Keratinocyte (primary cell): Measurements from ENCODE around the gene HDAC5. TPM values are rescaled to one million over a fixed set of nuclear protein-coding genes. Genes with fewer than 3 reads are reported as not detected.

Experiments
- DNase-seq: peaks from one replicate; pipeline ENCODE4 v3.0.0-alpha.2; 2011; ENCODE audit warnings: low read depth, missing footprints, low spot score
- FAIRE-seq: peaks from 2 replicates; lab custom pipeline; 2011; peaks lifted over from hg19 to GRCh38; lab: Jason Lieb, UNC
- H2AFZ ChIP-seq: 2 replicates; pipeline ENCODE4 v1.6.0; 2012; ENCODE audit warnings: low read length, control low read depth, inconsistent platforms; ENCODE audit not compliant: control insufficient read depth
- H3K27ac ChIP-seq: 2 replicates; pipeline ENCODE4 v1.5.1; 2011; ENCODE audit warnings: low read length; ENCODE audit not compliant: control insufficient read depth, insufficient read depth
- H3K27me3 ChIP-seq: 3 replicates; pipeline ENCODE4 v1.6.0; 2011; ENCODE audit warnings: low read length; ENCODE audit not compliant: control insufficient read depth, insufficient read depth; ENCODE audit errors: extremely low read depth
- H3K36me3 ChIP-seq, 2 experiments: 2 replicates in 1 of 2; 3 replicates in 1 of 2; pipeline ENCODE4 v1.5.1; 2011; ENCODE audit warnings: low read length in 2 of 2, mild to moderate bottlenecking in 1 of 2; ENCODE audit not compliant: control insufficient read depth in 2 of 2, insufficient read depth in 2 of 2; ENCODE audit errors: extremely low read depth in 1 of 2
- H3K4me1 ChIP-seq: 3 replicates; pipeline ENCODE4 v1.5.1; 2011; ENCODE audit warnings: low read length; ENCODE audit not compliant: control insufficient read depth, insufficient read depth; ENCODE audit errors: extremely low read depth
- H3K4me2 ChIP-seq: 3 replicates; pipeline ENCODE4 v1.6.0; 2011; ENCODE audit warnings: low read depth, low read length; ENCODE audit not compliant: control insufficient read depth, insufficient read depth; ENCODE audit errors: extremely low read depth
- H3K4me3 ChIP-seq, 3 experiments: fragments of 200-600 bp in 1 of 3; sonication (generic) in 1 of 3; 2 replicates in 2 of 3; 3 replicates in 1 of 3; pipeline ENCODE4 v1.5.1; 2011 to 2016; ENCODE audit warnings: low read length in 3 of 3, mild to moderate bottlenecking in 3 of 3, control low read depth in 2 of 3, inconsistent platforms in 1 of 3, low read depth in 1 of 3, mixed read lengths in 1 of 3, mixed run types in 1 of 3, moderate library complexity in 1 of 3; ENCODE audit not compliant: control insufficient read depth in 2 of 3, insufficient read depth in 2 of 3; ENCODE audit errors: extremely low read depth in 1 of 3
- H3K79me2 ChIP-seq: 2 replicates; pipeline ENCODE4 v1.6.0; 2012; ENCODE audit warnings: low read length; ENCODE audit not compliant: control insufficient read depth, insufficient read depth
- H3K9ac ChIP-seq: 3 replicates; pipeline ENCODE4 v1.6.0; 2011; ENCODE audit warnings: low read length; ENCODE audit not compliant: control insufficient read depth, insufficient read depth; ENCODE audit errors: extremely low read depth
- H3K9me1 ChIP-seq: 3 replicates; pipeline ENCODE4 v1.6.0; 2011; ENCODE audit warnings: low read length; ENCODE audit not compliant: control insufficient read depth, insufficient read depth; ENCODE audit errors: extremely low read depth
- H3K9me3 ChIP-seq: 2 replicates; pipeline ENCODE4 v1.5.1; 2012; ENCODE audit warnings: low read depth, low read length; ENCODE audit not compliant: control insufficient read depth
- H4K20me1 ChIP-seq: 3 replicates; pipeline ENCODE4 v1.6.0; 2011; ENCODE audit warnings: low read length; ENCODE audit not compliant: control insufficient read depth, insufficient read depth; ENCODE audit errors: extremely low read depth
- CTCF ChIP-seq, 3 experiments: IDR thresholded peaks in 1 of 3; conservative IDR thresholded peaks in 1 of 3; optimal IDR thresholded peaks in 1 of 3; 2 replicates in 2 of 3; 3 replicates in 1 of 3; pipeline versions ENCODE3 to v1.5.1; 2011; ENCODE audit warnings: low read length in 3 of 3, mild to moderate bottlenecking in 3 of 3, moderate library complexity in 2 of 3, control low read depth in 1 of 3, inconsistent platforms in 1 of 3; ENCODE audit not compliant: insufficient read depth in 2 of 3; ENCODE audit errors: extremely low read depth in 1 of 3
- EZH2 ChIP-seq: IDR thresholded peaks from one replicate; pipeline ENCODE4 v1.6.1; 2012; ENCODE audit warnings: inconsistent platforms, mild to moderate bottlenecking, low read length, moderate library complexity
- dilution Hi-C: fragments of 300-500 bp; cut with MboI; formaldehyde crosslinking; loops from one replicate; pipeline ENCODE4 v1.7.0; 2020; ENCODE audit warnings: low sequenced_read_pairs; ENCODE audit not compliant: extremely low pct_ligation_motif_present
- polyA plus RNA-seq, 5 experiments: library from polyadenylated mRNA; depleted of rRNA in 3 of 5; stranded (reverse) in 3 of 5; stranded (forward) in 1 of 5; unstranded in 1 of 5; fragments of >200 nt; gene quantifications; 1 replicate in 1 of 5; 2 replicates in 3 of 5; 3 replicates in 1 of 5; pipeline versions ENCODE4 v1.2.1 to v1.2.3, GENCODE V29; 2011 to 2012; ENCODE audit warnings: missing spikeins in 2 of 5, low read depth in 1 of 5, low replicate concordance in 1 of 5

The HDAC5 gene
- polyA plus RNA-seq, 1 donor (not counting 4 experiments of a cell fraction or from before 2014, with no cell fraction given): 4.5 TPM

- H3K27ac ChIP-seq: peak overlapping the region; percentile 87
- TF ChIP-seq EZH2 (no peak), CTCF (optimal IDR thresholded peaks at IDR 0.05 in 1 of 3, IDR thresholded peaks at IDR 0.05 in 1 of 3, conservative IDR thresholded peaks at IDR 0.05 in 1 of 3; ENCODE audit: extremely low read depth in 1 of 3, insufficient read depth in 2 of 3, low read length in 3 of 3) (no peak)
- peak overlapping the region; percentile 86 for H3K4me2 ChIP-seq
- DNase-seq (no peak), FAIRE-seq (no peak)
- no peaks in the 10 kb centered on the region for H4K20me1 ChIP-seq
- H3K27me3 ChIP-seq: no peaks in the 10 kb centered on the region
- peak overlapping the region; percentile 52 for H2AFZ ChIP-seq
- dilution Hi-C loops: no loop called here
- peaks cover 0 to 4% of the 10 kb centered on the region in 2 experiments for H3K36me3 ChIP-seq
- H3K79me2 ChIP-seq: no peaks in the 10 kb centered on the region
- peak overlapping the region; percentile 76 for H3K9ac ChIP-seq
- no peaks in the 10 kb centered on the region for H3K9me1 ChIP-seq
- H3K4me3 ChIP-seq: peak overlapping the region in 2 of 3 experiments; percentile 39 to 49
- H3K9me3 ChIP-seq: no peaks in the 10 kb centered on the region
- peaks cover 18% of the 10 kb centered on the region for H3K4me1 ChIP-seq
These were observed 36.1 kb downstream of the HDAC5 start for GRCh38 chr17:44087319-44087718.

GRCh38 chr17:44086364-44087311 lies 36.8 kb downstream of the HDAC5 start:
- DNase-seq (peak; percentile 88), FAIRE-seq (peak; percentile 83)
- peak overlapping the region; percentile 52 for H2AFZ ChIP-seq
- peaks cover 24% of the 10 kb centered on the region for H3K4me1 ChIP-seq
- dilution Hi-C loops: no loop called here
- H4K20me1 ChIP-seq: no peaks in the 10 kb centered on the region
- H3K4me3 ChIP-seq: peak overlapping the region in 2 of 3 experiments; percentile 39 to 49
- H3K27me3 ChIP-seq: no peaks in the 10 kb centered on the region
- H3K27ac ChIP-seq: peak overlapping the region; percentile 87
- H3K36me3 ChIP-seq: peaks cover 3 to 4% of the 10 kb centered on the region in 2 experiments
- TF ChIP-seq EZH2 (no peak), CTCF (optimal IDR thresholded peaks at IDR 0.05 in 1 of 3, IDR thresholded peaks at IDR 0.05 in 1 of 3, conservative IDR thresholded peaks at IDR 0.05 in 1 of 3; ENCODE audit: extremely low read depth in 1 of 3, insufficient read depth in 2 of 3, low read length in 3 of 3) (no peak)
- no peaks in the 10 kb centered on the region for H3K79me2 ChIP-seq
- peak overlapping the region; percentile 76 for H3K9ac ChIP-seq
- no peaks in the 10 kb centered on the region for H3K9me3 ChIP-seq
- peak overlapping the region; percentile 86 for H3K4me2 ChIP-seq
- H3K9me1 ChIP-seq: no peaks in the 10 kb centered on the region
